Raji (cell line): Measurements from ENCODE around the gene PXK.

ENCODE experiments used
- POLR2A ChIP-seq: IDR thresholded peaks from 2 replicates; pipeline ENCODE4 v1.6.1; 2011; ENCODE audit warnings: low read depth, low read length, control low read depth; ENCODE audit not compliant: insufficient read depth

The PXK gene

GRCh38 chr3:58434990-58435389 is 102.3 kb downstream of the PXK start:
- TF ChIP-seq POLR2A, result no peak

GRCh38 chr3:58441514-58442450 is 109.1 kb downstream of the PXK start:
- no peak for TF ChIP-seq POLR2A

GRCh38 chr3:58452176-58452575 is 119.5 kb downstream of the PXK start:
- TF ChIP-seq POLR2A, result no peak

GRCh38 chr3:58459160-58459559 is 126.5 kb downstream of the PXK start:
- no peak for TF ChIP-seq POLR2A

- no peak for TF ChIP-seq POLR2A
Observed at GRCh38 chr3:58462829-58463180, 130.1 kb downstream of the PXK start.

- no peak for TF ChIP-seq POLR2A
Observed at GRCh38 chr3:58463181-58463941, 130.7 kb downstream of the PXK start.

- TF ChIP-seq POLR2A, result no peak
Observed at GRCh38 chr3:58463942-58464271, 131.2 kb downstream of the PXK start.

- no peak for TF ChIP-seq POLR2A
Observed at GRCh38 chr3:58464866-58465265, 132.2 kb downstream of the PXK start.

- TF ChIP-seq POLR2A, result no peak
Observed at GRCh38 chr3:58466899-58467563, 134.3 kb downstream of the PXK start.

- TF ChIP-seq POLR2A, result no peak
Observed at GRCh38 chr3:58469096-58469495, 136.4 kb downstream of the PXK start.

GRCh38 chr3:58470363-58471024 is 137.8 kb downstream of the PXK start:
- no peak for TF ChIP-seq POLR2A

- no peak for TF ChIP-seq POLR2A
Observed at GRCh38 chr3:58471025-58471887, 138.6 kb downstream of the PXK start.

- no peak for TF ChIP-seq POLR2A
Observed at GRCh38 chr3:58473275-58473674, 140.6 kb downstream of the PXK start.

GRCh38 chr3:58474348-58474911 is 141.7 kb downstream of the PXK start:
- TF ChIP-seq POLR2A, result no peak
